A673 (cell line): Measurements from ENCODE around the gene LRRN2. TPM values are rescaled to one million over a fixed set of nuclear protein-coding genes. Genes with fewer than 3 reads are reported as not detected.

Experiments
- BruUV-seq: library from RNA; stranded (reverse); fragments of 400-500 nt; replicated peaks from 2 replicates; lab custom pipeline; 2021; lab: Mats Ljungman, UMichigan
- CTCF ChIA-PET: fragments of 300-600 bp; sonication (Branson Sonifier 250); formaldehyde crosslinking; loops from one replicate; lab custom pipeline; 2022; ENCODE audit warnings: antibody characterized with exemption; lab: Charles Lee
- POLR2A ChIA-PET: fragments of 300-600 bp; sonication (Branson Sonifier 250); formaldehyde crosslinking; loops from one replicate; lab custom pipeline; 2022; ENCODE audit warnings: antibody characterized with exemption; ENCODE audit not compliant: low non-redundant PET; lab: Charles Lee
- DNase-seq: peaks from one replicate; pipeline ENCODE4 v3.0.0-alpha.2; 2015; ENCODE audit warnings: low spot score
- H3K27ac ChIP-seq: fragments of 200-600 bp; sonication (generic); 2 replicates; pipeline ENCODE4 v1.5.1; 2016; ENCODE audit warnings: mixed run types, low read depth, mild to moderate bottlenecking, mixed read lengths, antibody characterized with exemption, low read length; ENCODE audit not compliant: poor library complexity, severe bottlenecking
- H3K27me3 ChIP-seq: fragments of 200-600 bp; sonication (generic); replicated peaks from 2 replicates; pipeline ENCODE4 v1.6.1; 2017; ENCODE audit warnings: mixed run types, low read depth, mild to moderate bottlenecking, mixed read lengths, antibody characterized with exemption, low read length; ENCODE audit not compliant: insufficient read depth, poor library complexity
- H3K36me3 ChIP-seq: fragments of 200-600 bp; sonication (generic); 2 replicates; pipeline ENCODE4 v1.6.1; 2016; ENCODE audit warnings: mixed run types, mild to moderate bottlenecking, mixed read lengths, antibody characterized with exemption, low read length; ENCODE audit not compliant: insufficient read depth, poor library complexity, severe bottlenecking
- H3K4me1 ChIP-seq: fragments of 200-600 bp; sonication (generic); 2 replicates; pipeline ENCODE4 v1.6.1; 2017; ENCODE audit warnings: mixed run types, mild to moderate bottlenecking, mixed read lengths, antibody characterized with exemption, low read length; ENCODE audit not compliant: insufficient read depth, poor library complexity, severe bottlenecking
- H3K4me3 ChIP-seq: fragments of 200-600 bp; sonication (generic); 2 replicates; pipeline ENCODE4 v1.5.1; 2016; ENCODE audit warnings: low read depth, mixed run types, mild to moderate bottlenecking, mixed read lengths, low read length; ENCODE audit not compliant: poor library complexity, severe bottlenecking
- H3K9me3 ChIP-seq: fragments of 200-600 bp; sonication (generic); 2 replicates; pipeline ENCODE4 v1.6.1; 2016; ENCODE audit warnings: mixed run types, low read depth, mild to moderate bottlenecking, mixed read lengths, antibody characterized with exemption, low read length; ENCODE audit not compliant: poor library complexity, severe bottlenecking
- EZH2 ChIP-seq: fragments of 200-600 bp; sonication (generic); IDR thresholded peaks from 2 replicates; pipeline ENCODE4 v1.6.1; 2017; ENCODE audit warnings: borderline replicate concordance, low read depth, mild to moderate bottlenecking, mixed read lengths, antibody characterized with exemption, low read length; ENCODE audit not compliant: poor library complexity, severe bottlenecking
- intact Hi-C: fragments of 100-400 bp; cut with micrococcal nuclease; formaldehyde crosslinking; loops from one replicate; pipeline ENCODE4 v1.10.0; 2022; ENCODE audit not compliant: unreplicated experiment
- total RNA-seq: library from RNA; stranded (reverse); gene quantifications from 2 replicates; pipeline ENCODE4 v1.2.3, GENCODE V29; 2021
- TF ChIP-seq, protein P1 (sequence below): fragments of 300-800, 200-600 bp; sonication (generic); conservative IDR thresholded peaks from 2 replicates; pipeline ENCODE4 v1.5.1; 2017; ENCODE audit warnings: low read depth, mild to moderate bottlenecking, antibody characterized with exemption, low read length, moderate library complexity, mixed read lengths

Gene LRRN2
- total RNA-seq, 1 experiment from 2014 or later, result not detected

DNA sequence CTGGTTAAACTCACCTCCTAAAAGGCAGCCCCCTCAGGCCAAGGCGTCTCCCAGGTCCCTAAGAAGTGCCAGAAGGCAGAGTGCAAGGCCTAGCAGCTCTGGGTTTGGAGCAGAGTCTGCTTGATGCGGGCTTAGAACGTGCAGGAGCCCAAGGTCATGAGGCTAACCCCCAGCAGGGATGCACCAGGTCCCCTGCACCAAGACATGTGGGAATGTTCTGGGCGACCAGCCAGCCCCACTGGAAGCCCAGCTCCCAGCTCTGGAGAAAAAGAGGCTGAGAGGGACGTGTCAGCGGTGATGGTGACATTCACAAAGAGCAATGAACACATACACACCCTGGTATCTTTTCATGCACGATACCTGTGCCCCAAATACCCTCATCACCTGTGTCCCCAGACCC is 5.1 kb downstream of the LRRN2 start:
- H3K27ac ChIP-seq, result no peak overlapping the region
- POLR2A ChIA-PET, result no interaction called here
- no TSS peak for BruUV-seq
- CTCF ChIA-PET, result no interaction called here
- H3K27me3 ChIP-seq, result peaks cover 32% of the 10 kb centered on the region
- H3K9me3 ChIP-seq, result no peaks in the 10 kb centered on the region
- TF ChIP-seq EZH2, result no peak
- TF ChIP-seq, protein P1, sequence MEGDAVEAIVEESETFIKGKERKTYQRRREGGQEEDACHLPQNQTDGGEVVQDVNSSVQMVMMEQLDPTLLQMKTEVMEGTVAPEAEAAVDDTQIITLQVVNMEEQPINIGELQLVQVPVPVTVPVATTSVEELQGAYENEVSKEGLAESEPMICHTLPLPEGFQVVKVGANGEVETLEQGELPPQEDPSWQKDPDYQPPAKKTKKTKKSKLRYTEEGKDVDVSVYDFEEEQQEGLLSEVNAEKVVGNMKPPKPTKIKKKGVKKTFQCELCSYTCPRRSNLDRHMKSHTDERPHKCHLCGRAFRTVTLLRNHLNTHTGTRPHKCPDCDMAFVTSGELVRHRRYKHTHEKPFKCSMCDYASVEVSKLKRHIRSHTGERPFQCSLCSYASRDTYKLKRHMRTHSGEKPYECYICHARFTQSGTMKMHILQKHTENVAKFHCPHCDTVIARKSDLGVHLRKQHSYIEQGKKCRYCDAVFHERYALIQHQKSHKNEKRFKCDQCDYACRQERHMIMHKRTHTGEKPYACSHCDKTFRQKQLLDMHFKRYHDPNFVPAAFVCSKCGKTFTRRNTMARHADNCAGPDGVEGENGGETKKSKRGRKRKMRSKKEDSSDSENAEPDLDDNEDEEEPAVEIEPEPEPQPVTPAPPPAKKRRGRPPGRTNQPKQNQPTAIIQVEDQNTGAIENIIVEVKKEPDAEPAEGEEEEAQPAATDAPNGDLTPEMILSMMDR, result no peak
- H3K4me1 ChIP-seq, result no peaks in the 10 kb centered on the region
- no peaks in the 10 kb centered on the region for H3K36me3 ChIP-seq
- intact Hi-C loops, result no loop called here
- no peak for DNase-seq
- H3K4me3 ChIP-seq, result no peak overlapping the region

DNA sequence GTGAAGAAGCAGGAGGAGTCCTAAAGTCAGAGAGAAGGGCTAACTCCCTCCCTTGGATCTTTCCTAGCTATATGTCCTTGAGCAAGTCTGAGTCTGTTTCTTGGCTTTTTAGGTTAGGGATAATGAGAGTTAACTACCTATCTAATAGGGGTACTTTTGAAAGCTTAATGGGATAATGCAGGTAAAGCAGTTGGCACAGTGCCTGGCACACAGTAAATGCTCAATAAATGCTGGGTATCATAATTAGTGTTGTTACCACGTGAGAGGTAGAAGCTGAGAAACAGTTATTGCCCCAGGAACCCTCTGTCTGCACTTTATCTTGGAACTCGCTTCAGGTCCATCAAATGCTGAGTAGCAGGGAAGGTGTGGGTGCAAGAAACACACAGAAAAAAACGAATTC is 5.5 kb downstream of the LRRN2 start:
- H3K36me3 ChIP-seq, result no peaks in the 10 kb centered on the region
- peaks cover 27% of the 10 kb centered on the region for H3K27me3 ChIP-seq
- no peak overlapping the region for H3K27ac ChIP-seq
- intact Hi-C loops, result no loop called here
- POLR2A ChIA-PET, result no interaction called here
- no peaks in the 10 kb centered on the region for H3K4me1 ChIP-seq
- TF ChIP-seq, protein P1, result no peak
- no peak for TF ChIP-seq EZH2
- CTCF ChIA-PET, result no interaction called here
- no peak for DNase-seq
- H3K9me3 ChIP-seq, result no peaks in the 10 kb centered on the region
- no TSS peak for BruUV-seq
- no peak overlapping the region for H3K4me3 ChIP-seq

DNA sequence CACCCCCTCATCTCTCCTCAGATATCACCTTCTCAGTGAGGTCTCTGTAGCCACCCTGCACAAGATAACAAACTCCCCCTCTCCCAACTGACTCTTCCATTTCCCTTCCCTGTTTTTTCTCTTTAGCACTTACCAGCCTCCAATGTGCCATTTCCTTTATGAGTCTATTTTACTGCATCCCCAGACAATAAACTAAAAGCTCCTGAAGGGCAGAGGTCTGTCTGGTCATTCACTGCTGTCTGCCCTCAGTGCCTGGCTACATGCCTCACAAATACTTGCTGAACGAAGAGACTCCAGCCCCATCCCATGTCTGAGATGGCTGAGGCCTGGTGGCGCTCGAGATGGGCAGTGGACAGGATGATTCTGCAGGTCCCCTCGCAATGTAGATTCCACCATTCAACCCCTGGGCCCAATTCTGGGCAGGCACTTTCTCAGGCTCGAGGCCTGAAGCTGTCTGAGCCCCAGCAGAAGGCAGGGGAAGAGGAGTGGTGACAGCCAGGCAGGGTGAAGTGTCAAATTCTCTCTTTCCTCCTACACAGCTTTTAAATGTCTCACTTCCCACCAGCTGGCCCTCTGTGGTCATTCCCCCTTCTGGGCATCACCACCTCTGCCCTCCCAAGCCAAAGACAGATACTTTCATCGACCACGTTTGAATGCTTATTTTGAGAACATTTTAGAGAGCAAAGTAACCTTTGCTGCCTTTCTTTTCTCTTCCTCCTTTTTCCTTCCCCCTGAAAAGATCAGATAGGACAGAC is 6.6 kb downstream of the LRRN2 start:
- TF ChIP-seq, protein P1, result no peak
- CTCF ChIA-PET, result no interaction called here
- H3K4me1 ChIP-seq, result no peaks in the 10 kb centered on the region
- no peaks in the 10 kb centered on the region for H3K36me3 ChIP-seq
- DNase-seq, result no peak
- POLR2A ChIA-PET, result no interaction called here
- H3K9me3 ChIP-seq, result no peaks in the 10 kb centered on the region
- peaks cover 16% of the 10 kb centered on the region for H3K27me3 ChIP-seq
- intact Hi-C loops, result no loop called here
- no peak overlapping the region for H3K4me3 ChIP-seq
- BruUV-seq, result no TSS peak
- no peak overlapping the region for H3K27ac ChIP-seq
